Testis (tissue), 3 donors: Measurements from ENCODE around the gene GPR78. TPM values are rescaled to one million over a fixed set of nuclear protein-coding genes. Genes with fewer than 3 reads are reported as not detected.

ENCODE experiments used
- DNase-seq: peaks from one replicate; pipeline ENCODE4 v3.0.0-alpha.2; 2019
- H3K27ac ChIP-seq, 2 donors: fragments of 200-600 bp; sonication (generic); one replicate each; pipeline ENCODE4 v1.5.1; 2019
- H3K27me3 ChIP-seq: fragments of 200-600 bp; sonication (generic); one replicate; pipeline ENCODE4 v1.5.1; 2019
- H3K36me3 ChIP-seq: fragments of 200-600 bp; sonication (generic); one replicate; pipeline ENCODE4 v1.5.1; 2017; ENCODE audit warnings: low read depth; ENCODE audit errors: missing control alignments
- H3K4me1 ChIP-seq: fragments of 200-600 bp; sonication (generic); one replicate; pipeline ENCODE4 v1.5.1; 2019
- H3K4me3 ChIP-seq, 2 donors: fragments of 200-600 bp; sonication (generic); one replicate each; pipeline ENCODE4 v1.5.1; 2017 to 2019
- H3K9me3 ChIP-seq: fragments of 200-600 bp; sonication (generic); one replicate; pipeline ENCODE4 v1.5.1; 2017
- POLR2A ChIP-seq: fragments of 450-650 bp; IDR thresholded peaks from one replicate; pipeline ENCODE4 v1.6.1; 2017; ENCODE audit warnings: antibody characterized with exemption, mild to moderate bottlenecking, moderate library complexity
- WGBS, 2 donors: methylation state at CpG; one replicate each; pipeline ENCODE4 v1.1.5; 2018; 5-methylcytosine and 5-hydroxymethylcytosine counted together
- intact Hi-C: fragments of 100-400 bp; cut with DNase I; formaldehyde crosslinking; loops from one replicate; pipeline ENCODE4 v1.15.1; 2023; ENCODE audit warnings: low total_unique reads
- polyA plus RNA-seq: library from polyadenylated mRNA; stranded (reverse); fragments of 350-450 nt; fragmentation: Illumina TruSeq; extraction: RNeasy Lipid Tissue Mini Kit (QIAGEN cat#74804); gene quantifications from one replicate; pipeline ENCODE4 v1.2.3, GENCODE V29; 2014; ENCODE audit warnings: low read depth, low replicate concordance; ENCODE audit not compliant: insufficient read depth
- total RNA-seq, 2 donors: library from RNA; depleted of rRNA; stranded (reverse); fragments of >200 nt; gene quantifications; one replicate each; pipeline ENCODE4 v1.2.3, GENCODE V29; 2016
- TF ChIP-seq, protein P1 (sequence below), 3 experiments: fragments of 450-650 bp in 2 of 3; fragments of 200-600 bp in 1 of 3; sonication (generic) in 1 of 3; IDR thresholded peaks; one replicate each; pipeline ENCODE4 v1.5.1; 2016 to 2019; ENCODE audit warnings: antibody characterized with exemption in 3 of 3, mild to moderate bottlenecking in 2 of 3, moderate library complexity in 1 of 3

Gene GPR78
- total and polyA plus RNA-seq, 3 donors from 2014 or later = 0.34 to 0.99 (median 0.39) TPM

DNA sequence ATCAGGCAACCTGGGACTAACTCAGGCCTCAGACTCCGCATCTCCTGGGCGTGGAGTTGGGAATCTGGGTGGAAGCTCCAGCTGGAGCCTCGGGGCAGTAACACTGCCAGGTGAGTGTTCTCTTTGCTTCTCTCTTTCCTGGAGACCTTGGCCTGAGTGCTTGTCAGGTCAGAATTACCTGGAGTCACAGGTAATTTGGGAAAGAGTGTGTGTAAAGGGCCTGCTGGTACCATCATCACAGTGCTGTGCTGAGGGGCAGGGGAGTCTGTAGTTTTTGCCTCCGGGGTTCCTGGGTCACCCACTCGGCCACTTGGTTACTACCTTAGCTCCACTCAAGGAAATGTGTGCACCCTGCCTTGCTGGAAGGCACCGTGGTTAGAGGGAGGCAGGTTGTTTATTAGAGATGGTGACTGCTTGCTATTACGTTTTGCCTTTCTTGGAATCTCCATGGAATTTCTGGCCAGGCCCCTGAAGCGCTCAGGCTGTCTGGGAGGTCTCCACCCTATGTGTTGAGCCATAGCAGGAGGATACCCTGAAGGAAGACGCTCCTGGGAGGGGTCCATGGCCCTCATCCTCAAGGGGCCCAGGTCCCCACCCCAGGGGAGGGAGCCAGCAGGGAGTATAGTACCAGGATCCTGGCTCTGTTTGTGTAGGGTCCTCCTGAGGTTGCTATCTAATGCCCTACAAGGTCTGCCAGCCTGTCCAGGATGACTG is 2.9 kb downstream of the GPR78 start:
- H3K4me1 ChIP-seq = no peaks in the 10 kb centered on the region
- H3K4me3 ChIP-seq = no peak overlapping the region
- no peak for DNase-seq
- no peaks in the 10 kb centered on the region for H3K36me3 ChIP-seq
- 64 to 76% methylated on average over 4 to 9 of the region's 9 CpGs for WGBS, 2 donors
- H3K27ac ChIP-seq = no peak overlapping the region
- no peaks in the 10 kb centered on the region for H3K27me3 ChIP-seq
- no peak for TF ChIP-seq POLR2A
- TF ChIP-seq, protein P1, sequence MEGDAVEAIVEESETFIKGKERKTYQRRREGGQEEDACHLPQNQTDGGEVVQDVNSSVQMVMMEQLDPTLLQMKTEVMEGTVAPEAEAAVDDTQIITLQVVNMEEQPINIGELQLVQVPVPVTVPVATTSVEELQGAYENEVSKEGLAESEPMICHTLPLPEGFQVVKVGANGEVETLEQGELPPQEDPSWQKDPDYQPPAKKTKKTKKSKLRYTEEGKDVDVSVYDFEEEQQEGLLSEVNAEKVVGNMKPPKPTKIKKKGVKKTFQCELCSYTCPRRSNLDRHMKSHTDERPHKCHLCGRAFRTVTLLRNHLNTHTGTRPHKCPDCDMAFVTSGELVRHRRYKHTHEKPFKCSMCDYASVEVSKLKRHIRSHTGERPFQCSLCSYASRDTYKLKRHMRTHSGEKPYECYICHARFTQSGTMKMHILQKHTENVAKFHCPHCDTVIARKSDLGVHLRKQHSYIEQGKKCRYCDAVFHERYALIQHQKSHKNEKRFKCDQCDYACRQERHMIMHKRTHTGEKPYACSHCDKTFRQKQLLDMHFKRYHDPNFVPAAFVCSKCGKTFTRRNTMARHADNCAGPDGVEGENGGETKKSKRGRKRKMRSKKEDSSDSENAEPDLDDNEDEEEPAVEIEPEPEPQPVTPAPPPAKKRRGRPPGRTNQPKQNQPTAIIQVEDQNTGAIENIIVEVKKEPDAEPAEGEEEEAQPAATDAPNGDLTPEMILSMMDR (IDR thresholded peaks at IDR 0.05) = no peak
- H3K9me3 ChIP-seq = no peaks in the 10 kb centered on the region
- intact Hi-C loops = no loop called here

DNA sequence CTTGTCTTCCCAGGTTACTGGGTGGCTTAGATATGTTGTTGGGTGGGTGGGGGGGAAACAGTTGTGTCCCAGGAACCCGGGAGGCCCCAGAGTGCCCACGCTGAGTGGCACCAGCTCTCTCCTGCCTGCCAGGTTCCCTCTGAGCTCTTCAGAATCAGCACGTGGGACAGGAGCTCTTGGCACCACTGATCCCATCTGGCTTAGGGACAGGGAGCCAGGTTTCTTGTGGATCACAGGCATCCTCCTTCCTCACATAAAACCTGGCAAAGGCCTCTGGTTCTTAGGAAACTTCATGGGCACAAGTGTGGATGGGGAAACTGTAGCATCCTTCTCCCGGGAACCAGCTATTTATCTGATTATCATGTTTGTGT is 3.4 kb downstream of the GPR78 start:
- no peak for DNase-seq
- H3K27me3 ChIP-seq = no peaks in the 10 kb centered on the region
- WGBS, 2 donors = 76 to 81% methylated on average over 4 of the region's 4 CpGs

DNA sequence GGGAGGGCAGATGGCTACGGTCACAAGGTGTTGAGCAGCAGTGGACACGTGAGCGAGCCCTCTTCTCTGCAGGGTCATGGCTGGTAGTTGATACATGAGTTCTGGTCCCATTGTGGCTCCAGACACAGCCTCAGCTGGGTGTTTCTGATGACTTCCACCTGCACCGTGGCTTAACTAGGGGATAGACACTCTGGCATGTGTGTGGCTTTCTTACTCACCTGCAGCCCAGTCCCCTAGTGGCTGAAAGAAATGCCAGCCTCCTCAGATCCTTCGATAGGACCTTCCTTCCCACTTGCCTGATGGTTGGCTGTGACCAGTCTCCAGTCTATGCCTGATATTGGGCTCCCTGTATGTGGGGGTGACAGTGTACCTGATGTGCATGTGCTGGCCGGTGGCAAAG is 5.0 kb downstream of the GPR78 start:
- Histone ChIP-seq H3K27me3 (no peaks in the 10 kb centered on the region), H3K9me3 (no peaks in the 10 kb centered on the region), H3K4me3 (no peak overlapping the region), H3K27ac (no peak overlapping the region), H3K4me1 (no peaks in the 10 kb centered on the region), H3K36me3 (no peaks in the 10 kb centered on the region)
- TF ChIP-seq, protein P1 (IDR thresholded peaks at IDR 0.05) = no peak
- TF ChIP-seq POLR2A = no peak
- intact Hi-C loops = no loop called here
- no peak for DNase-seq
- 46 to 58% methylated on average over 3 to 6 of the region's 6 CpGs for WGBS, 2 donors

More for the DNA sequence above, 3.4 kb downstream of the GPR78 start:
- H3K9me3 ChIP-seq = no peaks in the 10 kb centered on the region
- no peaks in the 10 kb centered on the region for H3K4me1 ChIP-seq
- no peak overlapping the region for H3K4me3 ChIP-seq
- intact Hi-C loops = no loop called here
- TF ChIP-seq, protein P1 (IDR thresholded peaks at IDR 0.05) = no peak
- TF ChIP-seq POLR2A = no peak
- H3K27ac ChIP-seq = no peak overlapping the region
- H3K36me3 ChIP-seq = no peaks in the 10 kb centered on the region

DNA sequence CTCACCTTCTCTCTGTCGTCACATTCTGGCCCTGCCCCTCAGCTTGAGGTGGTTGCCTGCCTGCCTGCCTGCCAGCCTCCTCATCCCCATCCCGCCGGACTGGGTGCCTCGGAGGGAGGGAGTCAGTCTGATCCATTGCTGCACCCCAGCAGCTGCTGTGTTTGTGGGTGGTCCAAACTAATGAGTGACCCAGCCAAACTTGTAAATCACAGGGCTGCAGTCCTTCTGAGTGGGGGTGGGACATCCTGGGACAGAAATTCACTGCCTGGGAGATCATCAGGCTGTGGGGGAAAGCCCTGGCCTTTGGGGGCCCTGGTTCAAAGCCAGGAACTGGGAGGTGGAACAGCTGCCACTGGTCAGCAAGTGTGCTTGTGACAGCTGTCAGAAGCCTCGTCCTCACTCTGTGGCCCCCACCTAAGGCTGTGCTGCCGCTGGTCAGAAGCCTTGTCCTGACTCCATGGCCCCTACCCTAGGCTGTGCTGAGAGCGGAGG is 5.6 kb downstream of the GPR78 start:
- Histone ChIP-seq H3K27me3 (no peaks in the 10 kb centered on the region), H3K9me3 (no peaks in the 10 kb centered on the region), H3K4me1 (no peaks in the 10 kb centered on the region), H3K36me3 (no peaks in the 10 kb centered on the region), H3K4me3 (no peak overlapping the region), H3K27ac (no peak overlapping the region)
- intact Hi-C loops = no loop called here
- TF ChIP-seq POLR2A = no peak
- TF ChIP-seq, protein P1 (IDR thresholded peaks at IDR 0.05) = no peak
- DNase-seq = no peak
- WGBS, 2 donors = 46 to 48% methylated on average over 3 to 7 of the region's 7 CpGs

DNA sequence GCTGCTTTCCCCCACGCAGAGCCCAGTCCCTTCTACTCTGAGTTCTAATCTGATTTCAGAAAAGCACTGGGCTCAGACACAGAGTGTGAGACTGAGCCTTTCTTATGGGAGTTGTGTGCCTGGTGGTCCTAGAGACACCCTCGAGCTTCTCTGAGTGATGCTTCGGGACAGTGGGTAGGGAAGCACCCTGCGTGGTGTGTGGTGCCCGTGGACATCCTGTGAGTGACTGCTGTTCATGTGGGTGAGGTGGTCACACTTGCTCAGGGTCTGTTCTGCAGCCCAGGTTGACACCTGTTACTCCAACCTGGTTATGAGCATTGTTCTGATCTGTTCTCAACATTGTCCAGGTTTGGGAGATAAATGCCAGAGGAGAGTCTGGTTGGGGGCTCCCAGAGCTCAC is 6.1 kb downstream of the GPR78 start:
- intact Hi-C loops = no loop called here
- Histone ChIP-seq H3K27ac (no peak overlapping the region), H3K27me3 (no peaks in the 10 kb centered on the region), H3K4me3 (no peak overlapping the region), H3K9me3 (no peaks in the 10 kb centered on the region), H3K4me1 (no peaks in the 10 kb centered on the region), H3K36me3 (no peaks in the 10 kb centered on the region)
- no peak for DNase-seq
- 66 to 80% methylated on average over 1 to 5 of the region's 5 CpGs for WGBS, 2 donors
- TF ChIP-seq, protein P1 (IDR thresholded peaks at IDR 0.05) = no peak
- no peak for TF ChIP-seq POLR2A
